SK-N-SH (cell line): ENCODE results near the gene ARHGAP10. TPM values are rescaled to one million over a fixed set of nuclear protein-coding genes. Genes with fewer than 3 reads are reported as not detected.
A peak's percentile ranks its signal among the peaks of the same experiment; 100 is the strongest.

ENCODE experiments used
- CTCF ChIA-PET: fragments of 300-600, 350-600 bp; formaldehyde crosslinking; extraction: SDS; loops from one replicate; lab custom pipeline; 2021; lab: Yijun Ruan, JAX
- POLR2A ChIA-PET: fragments of 350-600 bp; sonication (Branson Sonifier 250); formaldehyde crosslinking; extraction: SDS; loops from one replicate; lab custom pipeline; 2020; ENCODE audit warnings: antibody characterized with exemption, inconsistent platforms; lab: Yijun Ruan, JAX
- DNase-seq: peaks from one replicate; pipeline ENCODE4 v3.0.0; 2012
- H2AFZ ChIP-seq: fragments of 200-600 bp; sonication (generic); 2 replicates; pipeline ENCODE4 v1.8.1; 2016; ENCODE audit warnings: antibody characterized with exemption, mild to moderate bottlenecking, low read depth
- H3F3A ChIP-seq: fragments of 200-600 bp; sonication (generic); replicated peaks from 2 replicates; pipeline ENCODE3; 2016; ENCODE audit warnings: antibody characterized with exemption, mild to moderate bottlenecking; ENCODE audit not compliant: insufficient read depth
- H3K27ac ChIP-seq, 2 experiments: fragments of 200-500 bp in 1 of 2; fragments of 200-600 bp in 1 of 2; sonication (Bioruptor generic) in 1 of 2; sonication (generic), shearing (Covaris generic) in 1 of 2; 2 replicates each; pipeline versions ENCODE4 v1.5.1 to v1.6.1; 2014 to 2016; ENCODE audit warnings: low read depth in 2 of 2, inconsistent platforms in 1 of 2, low read length in 1 of 2, mild to moderate bottlenecking in 1 of 2, mixed read lengths in 1 of 2
- H3K27me3 ChIP-seq: fragments of 200-600 bp; sonication (generic), shearing (Covaris generic); 2 replicates; pipeline ENCODE4 v1.6.1; 2016; ENCODE audit warnings: mixed run types; ENCODE audit not compliant: insufficient read depth
- H3K36me3 ChIP-seq, 2 experiments: fragments of 200-500 bp in 1 of 2; fragments of 200-600 bp in 1 of 2; sonication (Bioruptor generic) in 1 of 2; sonication (generic) in 1 of 2; replicated peaks in 1 of 2; 2 replicates each; pipeline versions ENCODE3 to v1.5.1; 2014 to 2016; ENCODE audit warnings: low read length in 1 of 2, mild to moderate bottlenecking in 1 of 2; ENCODE audit not compliant: insufficient read depth in 2 of 2, control insufficient read depth in 1 of 2
- H3K4me1 ChIP-seq, 2 experiments: fragments of 200-500 bp in 1 of 2; fragments of 200-600 bp in 1 of 2; sonication (Bioruptor generic) in 1 of 2; sonication (generic), shearing (Covaris generic) in 1 of 2; 2 replicates each; pipeline versions ENCODE4 v1.5.1 to v1.6.1; 2014 to 2016; ENCODE audit warnings: low read depth in 1 of 2, low read length in 1 of 2, mixed run types in 1 of 2; ENCODE audit not compliant: insufficient read depth in 2 of 2, control insufficient read depth in 1 of 2
- H3K4me2 ChIP-seq: fragments of 200-600 bp; sonication (generic), shearing (Covaris generic); 2 replicates; pipeline ENCODE4 v1.6.1; 2017; ENCODE audit warnings: mixed run types
- H3K4me3 ChIP-seq, 2 experiments: fragments of 200-500 bp in 1 of 2; fragments of 200-600 bp in 1 of 2; sonication (Bioruptor generic) in 1 of 2; sonication (generic), shearing (Covaris generic) in 1 of 2; 2 replicates each; pipeline versions ENCODE4 v1.5.1 to v1.8.1; 2014 to 2016; ENCODE audit warnings: low read depth in 2 of 2, inconsistent platforms in 1 of 2, low read length in 1 of 2, mild to moderate bottlenecking in 1 of 2, mixed read lengths in 1 of 2, moderate library complexity in 1 of 2
- H3K79me2 ChIP-seq: fragments of 200-600 bp; sonication (generic); 2 replicates; pipeline ENCODE4 v1.8.1; 2017; ENCODE audit warnings: mild to moderate bottlenecking; ENCODE audit not compliant: insufficient read depth
- H3K9ac ChIP-seq: fragments of 200-600 bp; sonication (generic); 2 replicates; pipeline ENCODE4 v1.6.1; 2017; ENCODE audit warnings: mixed run types
- H3K9me2 ChIP-seq: fragments of 200-600 bp; sonication (generic); 2 replicates; pipeline ENCODE4 v1.6.1; 2017; ENCODE audit warnings: mixed run types
- H3K9me3 ChIP-seq: fragments of 200-600 bp; sonication (generic); 2 replicates; pipeline ENCODE4 v1.6.1; 2017; ENCODE audit warnings: mixed run types, mild to moderate bottlenecking, moderate library complexity
- H4K20me1 ChIP-seq: fragments of 200-600 bp; sonication (generic); 2 replicates; pipeline ENCODE4 v1.6.1; 2017; ENCODE audit warnings: mild to moderate bottlenecking, mixed run types; ENCODE audit not compliant: insufficient read depth
- CHD2 ChIP-seq: fragments of 150-350 bp; IDR thresholded peaks from 2 replicates; pipeline ENCODE4 v1.6.1; 2018; ENCODE audit warnings: low read length; ENCODE audit not compliant: partially characterized antibody
- CTCF ChIP-seq: fragments of 200-600 bp; sonication (generic); IDR thresholded peaks from 2 replicates; pipeline ENCODE4 v1.6.1; 2017; ENCODE audit warnings: antibody characterized with exemption, mild to moderate bottlenecking, moderate library complexity
- EZH2phosphoT487 ChIP-seq: fragments of 200-600 bp; sonication (generic); IDR thresholded peaks from 2 replicates; pipeline ENCODE4 v1.6.1; 2017; ENCODE audit warnings: low read depth, mixed run types, mild to moderate bottlenecking, antibody characterized with exemption, moderate library complexity, borderline replicate concordance
- GABPA ChIP-seq: IDR thresholded peaks from 2 replicates; pipeline ENCODE4 v1.4.0; 2012; ENCODE audit warnings: low read depth, mild to moderate bottlenecking
- GATA2 ChIP-seq: sonication (generic); formaldehyde crosslinking; IDR thresholded peaks from 2 replicates; pipeline ENCODE4 v1.5.0; 2020; ENCODE audit warnings: mild to moderate bottlenecking, missing genetic modification reagents
- MEF2A ChIP-seq: IDR thresholded peaks from 2 replicates; pipeline ENCODE4 v1.4.0; 2012; ENCODE audit warnings: low read depth, borderline replicate concordance
- MXI1 ChIP-seq: IDR thresholded peaks from 2 replicates; pipeline ENCODE4 v1.6.1; 2012; ENCODE audit warnings: mild to moderate bottlenecking, low read depth, low read length, improper control_type of control experiment
- NFIC ChIP-seq: IDR thresholded peaks from 2 replicates; pipeline ENCODE4 v1.4.0; 2012; ENCODE audit warnings: borderline replicate concordance
- RAD21 ChIP-seq: IDR thresholded peaks from 2 replicates; pipeline ENCODE4 v1.6.1; 2012; ENCODE audit warnings: mild to moderate bottlenecking, low read length
- REST ChIP-seq: IDR thresholded peaks from 2 replicates; pipeline ENCODE4 v1.6.1; 2012; ENCODE audit warnings: mild to moderate bottlenecking, low read depth, low read length, moderate library complexity
- RXRA ChIP-seq: IDR thresholded peaks from 2 replicates; pipeline ENCODE4 v1.4.0; 2012; ENCODE audit warnings: low read depth, mild to moderate bottlenecking, borderline replicate concordance
- TAF1 ChIP-seq: IDR thresholded peaks from 2 replicates; pipeline ENCODE4 v1.6.1; 2012; ENCODE audit warnings: low read depth, mild to moderate bottlenecking, low read length, moderate library complexity, borderline replicate concordance
- TEAD4 ChIP-seq: IDR thresholded peaks from 2 replicates; pipeline ENCODE4 v1.4.0; 2012; ENCODE audit warnings: mild to moderate bottlenecking, borderline replicate concordance; ENCODE audit not compliant: insufficient read depth
- WGBS: methylation state at CpG from one replicate; pipeline ENCODE4 v1.1.6; 2017; ENCODE audit warnings: low lambda C conversion rate; 5-methylcytosine and 5-hydroxymethylcytosine counted together
- polyA plus RNA-seq, 3 experiments: library from polyadenylated mRNA; depleted of rRNA; stranded (reverse); fragments of >200 nt; gene quantifications; 2 replicates each; pipeline ENCODE4 v1.2.3, GENCODE V29; 2012

Gene ARHGAP10
- polyA plus RNA-seq, 1 of the 3 experiments (the other 2 are of a cell fraction) = 15.1 TPM

- no peak overlapping the region for H2AFZ ChIP-seq
- H3K4me2 ChIP-seq = peak overlapping the region; percentile 99
- ChIA-PET POLR2A (interaction anchor here (0.6 kb wide), 1 partner anchor 9 kb away, joined by 4 read pairs; no protein-coding TSS in a partner anchor), CTCF (interaction anchor here (0.9 to 5.0 kb wide), 6 partner anchors 26 to 132 kb away, joined by 3 to 67 read pairs (median 4); no protein-coding TSS in a partner anchor)
- peaks cover 41% of the 10 kb centered on the region for H3F3A ChIP-seq
- H3K27me3 ChIP-seq = no peaks in the 10 kb centered on the region
- H3K4me3 ChIP-seq = peak overlapping the region; percentile 92 to 94
- H3K27ac ChIP-seq = peak overlapping the region; percentile 77 to 91; a peak in 2 of 4 replicates
- 61% methylated on average over 5 of the region's 5 CpGs for WGBS
- no peaks in the 10 kb centered on the region for H3K36me3 ChIP-seq
- H3K4me1 ChIP-seq = peaks cover 25 to 29% of the 10 kb centered on the region in 2 experiments; a peak in 3 of 4 replicates
- no peaks in the 10 kb centered on the region for H3K9me2 ChIP-seq
- no peaks in the 10 kb centered on the region for H3K9me3 ChIP-seq
- peak overlapping the region; percentile 83; the same call in 1 of the 2 replicates for H3K9ac ChIP-seq
- DNase-seq = peak; percentile 24
- H3K79me2 ChIP-seq = peaks cover 67% of the 10 kb centered on the region
- peak; percentile 76 for TF ChIP-seq MXI1
- peak; percentile 38; the same call in 1 of the 2 replicates for TF ChIP-seq CTCF
- no peak for TF ChIP-seq TEAD4
- H4K20me1 ChIP-seq = no peaks in the 10 kb centered on the region; the same call in 1 of the 2 replicates
Observed at GRCh38 chr4:147733716-147734344, 1.9 kb downstream of the ARHGAP10 start.

GRCh38 chr4:147734496-147734895 is 2.6 kb downstream of the ARHGAP10 start:
- 93% methylated on average over 3 of the region's 3 CpGs for WGBS
- no peak for TF ChIP-seq MXI1
- TF ChIP-seq GATA2 (CRISPR knock-in tag) = no peak
- no peak for TF ChIP-seq GABPA
- no peak for TF ChIP-seq MEF2A
- no peak for TF ChIP-seq RAD21
- TF ChIP-seq NFIC = no peak
- TF ChIP-seq CHD2 = no peak
- no peak for TF ChIP-seq RXRA
- no peak for TF ChIP-seq EZH2phosphoT487
- no peak for TF ChIP-seq TAF1
- TF ChIP-seq REST = no peak
- Histone ChIP-seq H3K4me1 (peaks cover 29 to 31% of the 10 kb centered on the region in 2 experiments; a peak in 3 of 4 replicates), H3K36me3 (no peaks in the 10 kb centered on the region), H3F3A (peaks cover 37% of the 10 kb centered on the region), H3K9me2 (no peaks in the 10 kb centered on the region), H4K20me1 (no peaks in the 10 kb centered on the region; the same call in 1 of the 2 replicates), H3K4me2 (peak overlapping the region; percentile 99), H3K27me3 (no peaks in the 10 kb centered on the region), H3K9ac (no peak overlapping the region), H3K27ac (no peak overlapping the region; a peak in 2 of 4 replicates), H3K79me2 (peaks cover 74% of the 10 kb centered on the region), H3K4me3 (peak overlapping the region; percentile 92 to 94), H3K9me3 (no peaks in the 10 kb centered on the region), H2AFZ (no peak overlapping the region)
- ChIA-PET POLR2A (no interaction called here), CTCF (interaction anchor here (0.9 to 5.0 kb wide), 5 partner anchors 26 to 132 kb away, joined by 3 to 67 read pairs (median 3); no protein-coding TSS in a partner anchor)
- no peak for DNase-seq
